ENCODE measurements around the gene CHD3.

Gene CHD3

GRCh38 chr17:7916385-7916682 is 27.7 kb downstream of the CHD3 start:
- H3K9ac ChIP-seq (ENCODE audit: low read length) = peak overlapping the region; percentile 68
- H3K4me1 ChIP-seq (ENCODE audit: control insufficient read depth, insufficient read depth, low read length) = peaks cover 27% of the 10 kb centered on the region
- no peaks in the 10 kb centered on the region for H3K27me3 ChIP-seq (ENCODE audit: control insufficient read depth, insufficient read depth, low read length)
- H3K36me3 ChIP-seq (ENCODE audit: control insufficient read depth, insufficient read depth, low read length) = no peaks in the 10 kb centered on the region
- peak overlapping the region; percentile 29 for H3K4me3 ChIP-seq (ENCODE audit: low read length)
- no peaks in the 10 kb centered on the region for H3K9me3 ChIP-seq (ENCODE audit: control insufficient read depth, low read length)

- no peaks in the 10 kb centered on the region for H3K27me3 ChIP-seq (ENCODE audit: control insufficient read depth, insufficient read depth, low read length)
- H3K9me3 ChIP-seq (ENCODE audit: control insufficient read depth, low read length) = no peaks in the 10 kb centered on the region
- no peak overlapping the region for H3K4me3 ChIP-seq (ENCODE audit: low read length)
- H3K36me3 ChIP-seq (ENCODE audit: control insufficient read depth, insufficient read depth, low read length) = no peaks in the 10 kb centered on the region
- H3K9ac ChIP-seq (ENCODE audit: low read length) = no peak overlapping the region
- H3K4me1 ChIP-seq (ENCODE audit: control insufficient read depth, insufficient read depth, low read length) = peaks cover 27% of the 10 kb centered on the region
Measured at GRCh38 chr17:7916808-7917207, 28.2 kb downstream of the CHD3 start.

DNA sequence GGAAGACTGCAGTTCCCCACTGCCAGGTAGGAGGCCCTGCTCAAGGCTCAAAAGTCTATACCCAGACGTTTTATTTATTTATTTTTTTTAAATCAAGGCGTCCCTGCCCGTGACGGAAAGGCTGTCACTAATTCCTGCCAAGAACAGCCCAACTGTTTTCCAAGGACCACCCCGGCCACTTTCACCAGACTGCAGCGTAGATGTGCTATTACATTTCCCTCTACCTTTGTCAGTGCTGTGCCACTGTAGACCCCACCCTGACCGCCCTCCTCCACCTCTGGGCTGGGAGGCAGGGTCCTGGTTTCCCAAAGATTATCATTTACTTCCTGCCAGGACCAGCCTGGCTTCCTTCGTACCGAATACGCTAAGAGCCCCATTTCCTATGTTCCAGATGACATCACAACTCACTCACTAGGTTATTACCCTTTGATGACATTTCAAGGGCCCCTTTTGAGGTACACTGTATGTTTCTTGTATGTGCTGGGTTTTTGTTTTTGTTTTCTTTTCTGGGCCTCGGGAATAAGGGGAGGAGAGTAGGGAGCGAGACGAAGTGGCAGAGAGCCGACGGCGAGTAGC is 33.8 kb downstream of the CHD3 start:
- H3K36me3 ChIP-seq (ENCODE audit: control insufficient read depth, insufficient read depth, low read length) = no peaks in the 10 kb centered on the region
- no peaks in the 10 kb centered on the region for H3K9me3 ChIP-seq (ENCODE audit: control insufficient read depth, low read length)
- H3K9ac ChIP-seq (ENCODE audit: low read length) = peak overlapping the region; percentile 90
- no peaks in the 10 kb centered on the region for H3K27me3 ChIP-seq (ENCODE audit: control insufficient read depth, insufficient read depth, low read length)
- H3K4me3 ChIP-seq (ENCODE audit: low read length) = peak overlapping the region; percentile 53
- peaks cover 11% of the 10 kb centered on the region for H3K4me1 ChIP-seq (ENCODE audit: control insufficient read depth, insufficient read depth, low read length)

GRCh38 chr17:7922845-7923628 is 34.4 kb downstream of the CHD3 start:
- Histone ChIP-seq H3K36me3 (ENCODE audit: control insufficient read depth, insufficient read depth, low read length) (no peaks in the 10 kb centered on the region), H3K9ac (ENCODE audit: low read length) (peak overlapping the region; percentile 90)

GRCh38 chr17:7927596-7927995 is 39.0 kb downstream of the CHD3 start:
- peaks cover 16% of the 10 kb centered on the region for H3K4me1 ChIP-seq (ENCODE audit: control insufficient read depth, insufficient read depth, low read length)
- no peaks in the 10 kb centered on the region for H3K9me3 ChIP-seq (ENCODE audit: control insufficient read depth, low read length)
- H3K36me3 ChIP-seq (ENCODE audit: control insufficient read depth, insufficient read depth, low read length) = no peaks in the 10 kb centered on the region
- H3K27me3 ChIP-seq (ENCODE audit: control insufficient read depth, insufficient read depth, low read length) = no peaks in the 10 kb centered on the region
- no peak overlapping the region for H3K9ac ChIP-seq (ENCODE audit: low read length)
- H3K4me3 ChIP-seq (ENCODE audit: low read length) = no peak overlapping the region

More at GRCh38 chr17:7922845-7923628, 34.4 kb downstream of the CHD3 start:
- H3K4me3 ChIP-seq (ENCODE audit: low read length) = peak overlapping the region; percentile 53
- no peaks in the 10 kb centered on the region for H3K9me3 ChIP-seq (ENCODE audit: control insufficient read depth, low read length)
- peaks cover 11% of the 10 kb centered on the region for H3K4me1 ChIP-seq (ENCODE audit: control insufficient read depth, insufficient read depth, low read length)
- no peaks in the 10 kb centered on the region for H3K27me3 ChIP-seq (ENCODE audit: control insufficient read depth, insufficient read depth, low read length)

- Histone ChIP-seq H3K27me3 (ENCODE audit: control insufficient read depth, insufficient read depth, low read length) (no peaks in the 10 kb centered on the region), H3K4me3 (ENCODE audit: low read length) (no peak within 1 kb of the TSS), H3K4me1 (ENCODE audit: control insufficient read depth, insufficient read depth, low read length) (peaks cover 19% of the 10 kb centered on the region), H3K9me3 (ENCODE audit: control insufficient read depth, low read length) (no peaks in the 10 kb centered on the region), H3K9ac (ENCODE audit: low read length) (no peak within 1 kb of the TSS), H3K36me3 (ENCODE audit: control insufficient read depth, insufficient read depth, low read length) (no peaks in the 10 kb centered on the region)
Measured at GRCh38 chr17:7929158-7930023, 40.8 kb downstream of the CHD3 start, which contains the start of gene KCNAB3. Gene KCNAB3 (minus strand): TSS chr17:7929856. CDS start chr17:7929435, 421 bp downstream.

DNA sequence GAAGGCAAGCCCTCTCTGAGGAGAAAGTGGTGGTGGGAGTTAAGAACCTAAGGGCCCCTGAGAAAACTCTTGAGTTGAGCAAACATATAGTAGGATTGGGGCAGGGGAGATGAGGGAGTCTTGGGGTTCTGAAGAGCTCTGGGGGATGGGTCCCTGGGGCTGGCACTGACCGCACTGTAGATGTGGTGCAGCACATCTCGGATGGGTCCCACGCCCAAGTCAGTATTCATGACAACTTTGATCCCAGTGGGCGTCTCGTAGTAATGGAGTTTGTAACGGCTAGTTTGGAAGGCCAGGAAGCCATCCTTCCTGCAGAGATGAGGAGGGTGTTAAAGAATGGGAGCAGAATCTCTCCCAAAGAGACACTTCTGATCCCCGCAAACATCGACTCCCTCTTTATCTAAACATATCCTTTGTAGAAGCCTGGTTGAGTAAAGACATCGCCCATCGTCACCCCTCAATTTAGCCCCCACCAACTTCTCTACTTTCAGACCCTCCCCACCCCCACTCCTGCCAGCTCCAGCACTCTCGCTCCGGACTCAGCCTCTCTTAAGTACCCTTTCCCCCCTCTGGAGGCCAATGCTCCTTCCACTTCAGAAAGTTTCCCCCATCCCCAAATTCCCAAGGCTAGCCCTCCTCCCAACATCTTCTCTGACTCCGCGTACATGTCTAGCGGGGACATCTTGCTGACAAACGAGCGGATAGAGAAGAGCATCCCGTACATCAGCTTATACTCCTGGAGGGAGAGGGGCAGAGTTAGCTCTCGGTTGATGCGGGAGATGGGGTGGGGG is 42.4 kb downstream of the CHD3 start:
- H3K9me3 ChIP-seq (ENCODE audit: control insufficient read depth, low read length) = no peaks in the 10 kb centered on the region
- no peaks in the 10 kb centered on the region for H3K27me3 ChIP-seq (ENCODE audit: control insufficient read depth, insufficient read depth, low read length)
- peak overlapping the region; percentile 79 for H3K4me3 ChIP-seq (ENCODE audit: low read length)
- H3K9ac ChIP-seq (ENCODE audit: low read length) = peak overlapping the region; percentile 87
- no peaks in the 10 kb centered on the region for H3K36me3 ChIP-seq (ENCODE audit: control insufficient read depth, insufficient read depth, low read length)
- peaks cover 19% of the 10 kb centered on the region for H3K4me1 ChIP-seq (ENCODE audit: control insufficient read depth, insufficient read depth, low read length)

GRCh38 chr17:7931709-7932482 is 43.3 kb downstream of the CHD3 start, which contains the start of the genes CNTROB and TRAPPC1:
Gene CNTROB (plus strand): TSS chr17:7932206. CDS start chr17:7933080, 874 bp downstream.
Gene TRAPPC1 (minus strand): TSS chr17:7931946. CDS start chr17:7931829, 117 bp downstream.
- no peaks in the 10 kb centered on the region for H3K36me3 ChIP-seq (ENCODE audit: control insufficient read depth, insufficient read depth, low read length)
- no peaks in the 10 kb centered on the region for H3K27me3 ChIP-seq (ENCODE audit: control insufficient read depth, insufficient read depth, low read length)
- H3K4me1 ChIP-seq (ENCODE audit: control insufficient read depth, insufficient read depth, low read length) = peaks cover 19% of the 10 kb centered on the region
- H3K4me3 ChIP-seq (ENCODE audit: low read length) = peak within 1 kb of the TSS; percentile 79
- H3K9me3 ChIP-seq (ENCODE audit: control insufficient read depth, low read length) = no peaks in the 10 kb centered on the region
- peak within 1 kb of the TSS; percentile 87 for H3K9ac ChIP-seq (ENCODE audit: low read length)

DNA sequence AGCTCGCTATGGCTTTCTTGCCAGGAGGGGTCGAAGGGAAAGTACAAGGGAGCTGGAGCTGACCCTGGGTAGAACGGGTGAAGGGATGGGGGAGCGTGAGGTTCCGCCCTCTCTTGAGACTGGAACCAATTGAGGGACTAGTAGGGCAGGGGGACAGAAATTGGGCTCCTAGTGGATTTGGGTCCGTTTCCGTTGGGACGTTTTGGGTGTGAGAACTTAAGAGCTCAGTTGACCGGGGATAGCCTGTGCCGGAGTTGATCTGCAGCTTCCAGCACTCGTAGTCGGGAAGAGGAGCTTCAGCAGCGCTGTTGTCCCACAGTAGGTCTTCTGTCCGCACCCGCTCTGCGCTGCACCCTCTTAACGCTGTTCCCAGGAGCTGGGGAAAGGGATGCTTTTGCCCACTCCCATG is 43.9 kb downstream of the CHD3 start:
- no peaks in the 10 kb centered on the region for H3K36me3 ChIP-seq (ENCODE audit: control insufficient read depth, insufficient read depth, low read length)
- H3K27me3 ChIP-seq (ENCODE audit: control insufficient read depth, insufficient read depth, low read length) = no peaks in the 10 kb centered on the region
- H3K4me1 ChIP-seq (ENCODE audit: control insufficient read depth, insufficient read depth, low read length) = peaks cover 19% of the 10 kb centered on the region
- H3K9me3 ChIP-seq (ENCODE audit: control insufficient read depth, low read length) = no peaks in the 10 kb centered on the region
- H3K9ac ChIP-seq (ENCODE audit: low read length) = peak overlapping the region; percentile 87
- H3K4me3 ChIP-seq (ENCODE audit: low read length) = peak overlapping the region; percentile 53

DNA sequence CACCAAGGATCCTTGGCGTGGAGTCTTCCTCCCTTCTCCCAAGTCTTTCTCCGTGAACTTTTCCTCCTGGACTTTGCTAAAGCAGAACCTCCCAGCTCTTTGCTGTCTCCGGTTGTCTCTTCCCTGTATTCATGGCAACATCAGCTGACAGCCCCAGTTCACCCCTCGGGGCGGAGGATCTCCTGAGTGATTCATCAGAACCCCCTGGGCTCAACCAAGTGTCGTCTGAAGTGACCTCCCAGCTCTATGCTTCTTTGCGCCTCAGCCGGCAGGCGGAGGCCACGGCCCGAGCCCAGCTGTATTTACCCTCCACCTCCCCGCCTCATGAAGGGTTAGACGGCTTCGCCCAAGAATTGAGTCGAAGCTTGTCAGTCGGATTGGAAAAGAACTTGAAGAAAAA is 44.4 kb downstream of the CHD3 start:
- Histone ChIP-seq H3K9ac (ENCODE audit: low read length) (peak overlapping the region; percentile 87), H3K4me1 (ENCODE audit: control insufficient read depth, insufficient read depth, low read length) (peaks cover 19% of the 10 kb centered on the region), H3K4me3 (ENCODE audit: low read length) (peak overlapping the region; percentile 53), H3K27me3 (ENCODE audit: control insufficient read depth, insufficient read depth, low read length) (no peaks in the 10 kb centered on the region), H3K36me3 (ENCODE audit: control insufficient read depth, insufficient read depth, low read length) (no peaks in the 10 kb centered on the region), H3K9me3 (ENCODE audit: control insufficient read depth, low read length) (no peaks in the 10 kb centered on the region)

- H3K27me3 ChIP-seq (ENCODE audit: control insufficient read depth, insufficient read depth, low read length) = no peaks in the 10 kb centered on the region
- no peaks in the 10 kb centered on the region for H3K9me3 ChIP-seq (ENCODE audit: control insufficient read depth, low read length)
- peaks cover 16% of the 10 kb centered on the region for H3K4me1 ChIP-seq (ENCODE audit: control insufficient read depth, insufficient read depth, low read length)
- H3K4me3 ChIP-seq (ENCODE audit: low read length) = no peak overlapping the region
- H3K9ac ChIP-seq (ENCODE audit: low read length) = no peak overlapping the region
- H3K36me3 ChIP-seq (ENCODE audit: control insufficient read depth, insufficient read depth, low read length) = no peaks in the 10 kb centered on the region
Measured at GRCh38 chr17:7935859-7936258, 47.3 kb downstream of the CHD3 start.
